ENCODE measurements around the gene GPRIN3. TPM values are rescaled to one million over a fixed set of nuclear protein-coding genes. Genes with fewer than 3 reads are reported as not detected.

Gene GPRIN3
- total RNA-seq, 1 donor = under 0.01 TPM

GRCh38 chr4:89289312-89289711 is 18.3 kb downstream of the GPRIN3 start:
- DNase-seq (ENCODE audit: insufficient read length, low spot score, missing footprints) = no peak
- H3K4me3 ChIP-seq (ENCODE audit: insufficient read depth, low read length) = no peak overlapping the region
- no peak overlapping the region for H3K27ac ChIP-seq (ENCODE audit: low read depth, low read length)
- no peak for TF ChIP-seq CTCF (IDR thresholded peaks at IDR 0.05; ENCODE audit: extremely low read depth, low read depth, low read length)
- no peaks in the 10 kb centered on the region for H4K20me1 ChIP-seq (ENCODE audit: insufficient read depth, low read length)
- H3K36me3 ChIP-seq (ENCODE audit: insufficient read depth, low read length) = no peaks in the 10 kb centered on the region
- H3K27me3 ChIP-seq (ENCODE audit: insufficient read depth, low read length) = peaks cover 21% of the 10 kb centered on the region
- no peaks in the 10 kb centered on the region for H3K79me2 ChIP-seq (ENCODE audit: insufficient read depth, low read length)
- H3K4me2 ChIP-seq (ENCODE audit: insufficient read depth, low read length) = no peak overlapping the region
- no peak overlapping the region for H2AFZ ChIP-seq (ENCODE audit: low read length)
- H3K9me3 ChIP-seq (ENCODE audit: low read depth, low read length) = no peaks in the 10 kb centered on the region
- H3K4me1 ChIP-seq (ENCODE audit: insufficient read depth, low read length) = no peaks in the 10 kb centered on the region

- Histone ChIP-seq H3K79me2 (ENCODE audit: insufficient read depth, low read length) (no peaks in the 10 kb centered on the region), H3K4me3 (ENCODE audit: insufficient read depth, low read length) (no peak overlapping the region), H3K4me2 (ENCODE audit: insufficient read depth, low read length) (no peak overlapping the region), H3K27me3 (ENCODE audit: insufficient read depth, low read length) (peaks cover 17% of the 10 kb centered on the region), H3K27ac (ENCODE audit: low read depth, low read length) (no peak overlapping the region), H3K4me1 (ENCODE audit: insufficient read depth, low read length) (no peaks in the 10 kb centered on the region), H3K36me3 (ENCODE audit: insufficient read depth, low read length) (no peaks in the 10 kb centered on the region), H3K9me3 (ENCODE audit: low read depth, low read length) (no peaks in the 10 kb centered on the region), H2AFZ (ENCODE audit: low read length) (no peak overlapping the region), H4K20me1 (ENCODE audit: insufficient read depth, low read length) (no peaks in the 10 kb centered on the region)
- no peak for TF ChIP-seq CTCF (IDR thresholded peaks at IDR 0.05; ENCODE audit: extremely low read depth, low read depth, low read length)
- DNase-seq (ENCODE audit: insufficient read length, low spot score, missing footprints) = no peak
Measured at GRCh38 chr4:89288430-89288829, 19.2 kb downstream of the GPRIN3 start.

GRCh38 chr4:89287945-89288344 is 19.7 kb downstream of the GPRIN3 start:
- no peaks in the 10 kb centered on the region for H3K36me3 ChIP-seq (ENCODE audit: insufficient read depth, low read length)
- H4K20me1 ChIP-seq (ENCODE audit: insufficient read depth, low read length) = no peaks in the 10 kb centered on the region
- no peak overlapping the region for H3K4me3 ChIP-seq (ENCODE audit: insufficient read depth, low read length)
- H2AFZ ChIP-seq (ENCODE audit: low read length) = no peak overlapping the region
- H3K9me3 ChIP-seq (ENCODE audit: low read depth, low read length) = no peaks in the 10 kb centered on the region
- no peaks in the 10 kb centered on the region for H3K79me2 ChIP-seq (ENCODE audit: insufficient read depth, low read length)
- H3K4me2 ChIP-seq (ENCODE audit: insufficient read depth, low read length) = no peak overlapping the region
- no peak overlapping the region for H3K27ac ChIP-seq (ENCODE audit: low read depth, low read length)
- H3K4me1 ChIP-seq (ENCODE audit: insufficient read depth, low read length) = no peaks in the 10 kb centered on the region
- TF ChIP-seq CTCF (IDR thresholded peaks at IDR 0.05; ENCODE audit: extremely low read depth, low read depth, low read length) = no peak
- no peak for DNase-seq (ENCODE audit: insufficient read length, low spot score, missing footprints)
- peaks cover 15% of the 10 kb centered on the region for H3K27me3 ChIP-seq (ENCODE audit: insufficient read depth, low read length)

- H3K27me3 ChIP-seq (ENCODE audit: insufficient read depth, low read length) = peaks cover 15% of the 10 kb centered on the region
- no peak overlapping the region for H2AFZ ChIP-seq (ENCODE audit: low read length)
- no peak overlapping the region for H3K4me3 ChIP-seq (ENCODE audit: insufficient read depth, low read length)
- DNase-seq (ENCODE audit: insufficient read length, low spot score, missing footprints) = no peak
- H3K4me2 ChIP-seq (ENCODE audit: insufficient read depth, low read length) = no peak overlapping the region
- no peaks in the 10 kb centered on the region for H3K79me2 ChIP-seq (ENCODE audit: insufficient read depth, low read length)
- H3K4me1 ChIP-seq (ENCODE audit: insufficient read depth, low read length) = no peaks in the 10 kb centered on the region
- no peak overlapping the region for H3K27ac ChIP-seq (ENCODE audit: low read depth, low read length)
- no peaks in the 10 kb centered on the region for H3K9me3 ChIP-seq (ENCODE audit: low read depth, low read length)
- H4K20me1 ChIP-seq (ENCODE audit: insufficient read depth, low read length) = no peaks in the 10 kb centered on the region
- H3K36me3 ChIP-seq (ENCODE audit: insufficient read depth, low read length) = no peaks in the 10 kb centered on the region
- TF ChIP-seq CTCF (IDR thresholded peaks at IDR 0.05; ENCODE audit: extremely low read depth, low read depth, low read length) = no peak
Measured at GRCh38 chr4:89285745-89286144, 21.9 kb downstream of the GPRIN3 start.

All from osteoblast (primary cell).